Adrenal gland (tissue), 5 donors: ENCODE results near the gene GSG1L2.

Source experiments
- CTCF ChIP-seq, 6 experiments: fragments of 450-650 bp in 4 of 6; fragments of 200-600 bp in 2 of 6; sonication (generic) in 1 of 6; IDR thresholded peaks; 1 replicate in 5 of 6; 2 replicates in 1 of 6; pipeline versions ENCODE4 v1.5.1 to v1.8.0; 2016 to 2021; ENCODE audit warnings: antibody characterized with exemption in 6 of 6, mild to moderate bottlenecking in 2 of 6, moderate library complexity in 1 of 6
- POLR2A ChIP-seq, 2 donors: fragments of 450-650 bp; IDR thresholded peaks; one replicate each; pipeline ENCODE4 v1.6.1; 2017; ENCODE audit warnings: antibody characterized with exemption in 2 of 2, mild to moderate bottlenecking in 2 of 2, moderate library complexity in 1 of 2
- donor health status: DM: no; HTN: no; CAD: no.

- TF ChIP-seq CTCF (IDR thresholded peaks at IDR 0.05) = no peak
- no peak for TF ChIP-seq POLR2A (IDR thresholded peaks at IDR 0.05)
These were observed 54.4 kb downstream of the GSG1L2 start for GRCh38 chr17:9767432-9767991.
